22Rv1 (cell line): ENCODE measurements around the gene PDE8B.

Source experiments
- ZFX ChIP-seq: fragments of 450-650 bp; IDR thresholded peaks from 2 replicates; pipeline ENCODE4 v1.6.1; 2017; ENCODE audit warnings: antibody characterized with exemption, borderline replicate concordance
- TF ChIP-seq, protein P1 (sequence below): fragments of 450-650 bp; IDR thresholded peaks from 2 replicates; pipeline ENCODE4 v1.5.1; 2017; ENCODE audit warnings: mild to moderate bottlenecking

DNA sequence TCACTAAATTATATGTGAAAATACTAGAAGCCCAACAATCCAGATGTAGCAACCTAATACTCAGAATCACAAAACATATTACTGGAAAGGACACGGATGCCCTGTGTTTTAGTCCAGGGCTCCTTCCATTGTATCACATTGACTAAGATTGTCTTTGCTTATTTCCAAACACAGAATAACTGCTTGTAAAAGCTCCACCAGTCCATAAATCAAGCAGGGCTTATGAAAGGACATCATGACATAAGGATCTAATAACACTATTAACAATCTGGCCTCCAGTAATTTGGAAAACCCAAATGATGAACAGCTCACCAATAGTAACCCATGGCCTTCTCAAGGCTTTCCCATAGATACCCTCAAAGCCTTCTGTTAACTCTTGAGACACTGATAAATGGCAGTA, 241.9 kb downstream of the PDE8B start:
- TF ChIP-seq, protein P1, sequence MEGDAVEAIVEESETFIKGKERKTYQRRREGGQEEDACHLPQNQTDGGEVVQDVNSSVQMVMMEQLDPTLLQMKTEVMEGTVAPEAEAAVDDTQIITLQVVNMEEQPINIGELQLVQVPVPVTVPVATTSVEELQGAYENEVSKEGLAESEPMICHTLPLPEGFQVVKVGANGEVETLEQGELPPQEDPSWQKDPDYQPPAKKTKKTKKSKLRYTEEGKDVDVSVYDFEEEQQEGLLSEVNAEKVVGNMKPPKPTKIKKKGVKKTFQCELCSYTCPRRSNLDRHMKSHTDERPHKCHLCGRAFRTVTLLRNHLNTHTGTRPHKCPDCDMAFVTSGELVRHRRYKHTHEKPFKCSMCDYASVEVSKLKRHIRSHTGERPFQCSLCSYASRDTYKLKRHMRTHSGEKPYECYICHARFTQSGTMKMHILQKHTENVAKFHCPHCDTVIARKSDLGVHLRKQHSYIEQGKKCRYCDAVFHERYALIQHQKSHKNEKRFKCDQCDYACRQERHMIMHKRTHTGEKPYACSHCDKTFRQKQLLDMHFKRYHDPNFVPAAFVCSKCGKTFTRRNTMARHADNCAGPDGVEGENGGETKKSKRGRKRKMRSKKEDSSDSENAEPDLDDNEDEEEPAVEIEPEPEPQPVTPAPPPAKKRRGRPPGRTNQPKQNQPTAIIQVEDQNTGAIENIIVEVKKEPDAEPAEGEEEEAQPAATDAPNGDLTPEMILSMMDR = no peak
- no peak for TF ChIP-seq ZFX
